Activated CD4-positive, alpha-beta memory T cell treated with anti-CD3 and anti-CD28 coated beads for 36 hours (primary cell): ENCODE results near the gene ATP11A. TPM values are rescaled to one million over a fixed set of nuclear protein-coding genes. Genes with fewer than 3 reads are reported as not detected.

Experiments
- CTCF ChIA-PET: fragments of 350-600 bp; sonication (Branson Sonifier 250); formaldehyde crosslinking; loops from one replicate; lab custom pipeline; 2021; ENCODE audit warnings: antibody characterized with exemption, inconsistent platforms; lab: Charles Lee
- POLR2A ChIA-PET: fragments of 350-600 bp; sonication (Branson Sonifier 250); formaldehyde crosslinking; loops from one replicate; lab custom pipeline; 2021; ENCODE audit warnings: antibody characterized with exemption; lab: Charles Lee
- DNase-seq: peaks from one replicate; pipeline ENCODE4 v3.0.0-alpha.2; 2020
- H3K27ac Mint-ChIP-seq: one replicate; pipeline ENCODE4 v1.8.0; 2021; ENCODE audit warnings: mixed read lengths
- H3K27me3 Mint-ChIP-seq: one replicate; pipeline ENCODE4 v1.8.0; 2021; ENCODE audit warnings: mixed read lengths
- H3K36me3 Mint-ChIP-seq: one replicate; pipeline ENCODE4 v1.8.0; 2021; ENCODE audit warnings: mixed read lengths
- H3K4me1 Mint-ChIP-seq: one replicate; pipeline ENCODE4 v1.8.0; 2021; ENCODE audit warnings: low read depth, mixed read lengths
- H3K4me3 Mint-ChIP-seq: one replicate; pipeline ENCODE4 v1.8.0; 2021; ENCODE audit warnings: mild to moderate bottlenecking, mixed read lengths
- H3K9me3 Mint-ChIP-seq: one replicate; pipeline ENCODE4 v1.8.0; 2021; ENCODE audit warnings: mixed read lengths
- intact Hi-C: fragments of 100-400 bp; cut with micrococcal nuclease; formaldehyde crosslinking; loops from one replicate; pipeline ENCODE4 v1.15.1; 2023
- total RNA-seq, 2 experiments: library from RNA; stranded (reverse); gene quantifications; one replicate each; pipeline ENCODE4 v1.2.3, GENCODE V29; 2021

ATP11A gene
- total RNA-seq, 2 experiments from 2014 or later, result 36.6 to 38.7 TPM

- Mint-ChIP-seq H3K4me1 (no peaks in the 10 kb centered on the region), H3K27ac (no peak overlapping the region), H3K4me3 (no peak overlapping the region), H3K36me3 (peaks cover 30% of the 10 kb centered on the region), H3K27me3 (no peaks in the 10 kb centered on the region), H3K9me3 (no peaks in the 10 kb centered on the region)
- no peak for DNase-seq
- CTCF ChIA-PET, result no interaction called here
- POLR2A ChIA-PET, result no interaction called here
- intact Hi-C loops, result no loop called here
Measured at GRCh38 chr13:112831801-112832200, 142.0 kb downstream of the ATP11A start.

- CTCF ChIA-PET, result no interaction called here
- intact Hi-C loops, result no loop called here
- peaks cover 37% of the 10 kb centered on the region for H3K36me3 Mint-ChIP-seq
- POLR2A ChIA-PET, result no interaction called here
- no peak overlapping the region for H3K27ac Mint-ChIP-seq
- no peaks in the 10 kb centered on the region for H3K9me3 Mint-ChIP-seq
- DNase-seq, result no peak
- H3K4me1 Mint-ChIP-seq, result no peaks in the 10 kb centered on the region
- H3K4me3 Mint-ChIP-seq, result no peak overlapping the region
- no peaks in the 10 kb centered on the region for H3K27me3 Mint-ChIP-seq
Measured at GRCh38 chr13:112832811-112833210, 143.0 kb downstream of the ATP11A start.

- DNase-seq, result no peak
- ChIA-PET CTCF (no interaction called here), POLR2A (no interaction called here)
- Mint-ChIP-seq H3K9me3 (no peaks in the 10 kb centered on the region), H3K36me3 (peaks cover 36% of the 10 kb centered on the region), H3K27me3 (no peaks in the 10 kb centered on the region), H3K4me3 (no peak overlapping the region), H3K4me1 (no peaks in the 10 kb centered on the region), H3K27ac (no peak overlapping the region)
- intact Hi-C loops, result no loop called here
Measured at GRCh38 chr13:112833551-112834257, 143.9 kb downstream of the ATP11A start.

GRCh38 chr13:112835344-112835743 is 145.5 kb downstream of the ATP11A start:
- Mint-ChIP-seq H3K4me1 (no peaks in the 10 kb centered on the region), H3K9me3 (no peaks in the 10 kb centered on the region), H3K27me3 (no peaks in the 10 kb centered on the region), H3K36me3 (peaks cover 40% of the 10 kb centered on the region), H3K4me3 (no peak overlapping the region), H3K27ac (no peak overlapping the region)
- POLR2A ChIA-PET, result no interaction called here
- no peak for DNase-seq
- CTCF ChIA-PET, result no interaction called here
- intact Hi-C loops, result no loop called here

- no peaks in the 10 kb centered on the region for H3K9me3 Mint-ChIP-seq
- CTCF ChIA-PET, result no interaction called here
- DNase-seq, result no peak
- H3K27ac Mint-ChIP-seq, result no peak overlapping the region
- POLR2A ChIA-PET, result no interaction called here
- H3K27me3 Mint-ChIP-seq, result no peaks in the 10 kb centered on the region
- H3K36me3 Mint-ChIP-seq, result peaks cover 42% of the 10 kb centered on the region
- no peaks in the 10 kb centered on the region for H3K4me1 Mint-ChIP-seq
- intact Hi-C loops, result no loop called here
- no peak overlapping the region for H3K4me3 Mint-ChIP-seq
Measured at GRCh38 chr13:112835796-112836195, 146.0 kb downstream of the ATP11A start.

- intact Hi-C loops, result no loop called here
- ChIA-PET CTCF (no interaction called here), POLR2A (interaction anchor here (0.6 kb wide), 1 partner anchor 78 kb away, joined by 3 read pairs; no protein-coding TSS in a partner anchor)
- DNase-seq, result no peak
- no peaks in the 10 kb centered on the region for H3K4me1 Mint-ChIP-seq
- no peaks in the 10 kb centered on the region for H3K27me3 Mint-ChIP-seq
- no peak overlapping the region for H3K4me3 Mint-ChIP-seq
- H3K27ac Mint-ChIP-seq, result no peak overlapping the region
- peaks cover 38% of the 10 kb centered on the region for H3K36me3 Mint-ChIP-seq
- no peaks in the 10 kb centered on the region for H3K9me3 Mint-ChIP-seq
Measured at GRCh38 chr13:112836940-112837339, 147.1 kb downstream of the ATP11A start.

- POLR2A ChIA-PET, result interaction anchor here (0.6 kb wide), 1 partner anchor 79 kb away, joined by 3 read pairs; no protein-coding TSS in a partner anchor
Measured at GRCh38 chr13:112837371-112838037, 147.7 kb downstream of the ATP11A start.

GRCh38 chr13:112838038-112838841 is 148.4 kb downstream of the ATP11A start:
- Mint-ChIP-seq H3K4me1 (no peaks in the 10 kb centered on the region), H3K36me3 (peaks cover 33% of the 10 kb centered on the region), H3K9me3 (no peaks in the 10 kb centered on the region), H3K4me3 (no peak overlapping the region), H3K27me3 (no peaks in the 10 kb centered on the region), H3K27ac (no peak overlapping the region)
- CTCF ChIA-PET, result no interaction called here
- POLR2A ChIA-PET, result no interaction called here
- DNase-seq, result no peak
- intact Hi-C loops, result no loop called here

More at GRCh38 chr13:112837371-112838037, 147.7 kb downstream of the ATP11A start:
- CTCF ChIA-PET, result no interaction called here
- H3K9me3 Mint-ChIP-seq, result no peaks in the 10 kb centered on the region
- DNase-seq, result no peak
- intact Hi-C loops, result no loop called here
- no peaks in the 10 kb centered on the region for H3K4me1 Mint-ChIP-seq
- peaks cover 36% of the 10 kb centered on the region for H3K36me3 Mint-ChIP-seq
- no peak overlapping the region for H3K4me3 Mint-ChIP-seq
- no peaks in the 10 kb centered on the region for H3K27me3 Mint-ChIP-seq
- H3K27ac Mint-ChIP-seq, result no peak overlapping the region

- no peaks in the 10 kb centered on the region for H3K9me3 Mint-ChIP-seq
- intact Hi-C loops, result no loop called here
Measured at GRCh38 chr13:112838842-112839117, 148.9 kb downstream of the ATP11A start.

GRCh38 chr13:112839356-112840105 is 149.7 kb downstream of the ATP11A start:
- peaks cover 37% of the 10 kb centered on the region for H3K36me3 Mint-ChIP-seq

More at GRCh38 chr13:112838842-112839117, 148.9 kb downstream of the ATP11A start:
- no peak overlapping the region for H3K27ac Mint-ChIP-seq
- H3K4me3 Mint-ChIP-seq, result no peak overlapping the region
- peaks cover 37% of the 10 kb centered on the region for H3K36me3 Mint-ChIP-seq
- H3K27me3 Mint-ChIP-seq, result no peaks in the 10 kb centered on the region
- H3K4me1 Mint-ChIP-seq, result no peaks in the 10 kb centered on the region
- ChIA-PET POLR2A (no interaction called here), CTCF (no interaction called here)
- no peak for DNase-seq

GRCh38 chr13:112840472-112841302 is 150.8 kb downstream of the ATP11A start:
- no peak overlapping the region for H3K27ac Mint-ChIP-seq
- intact Hi-C loops, result no loop called here
- POLR2A ChIA-PET, result no interaction called here

More at GRCh38 chr13:112839356-112840105, 149.7 kb downstream of the ATP11A start:
- ChIA-PET POLR2A (no interaction called here), CTCF (no interaction called here)
- intact Hi-C loops, result no loop called here
- no peaks in the 10 kb centered on the region for H3K27me3 Mint-ChIP-seq
- no peak overlapping the region for H3K27ac Mint-ChIP-seq
- no peaks in the 10 kb centered on the region for H3K4me1 Mint-ChIP-seq
- DNase-seq, result no peak
- H3K9me3 Mint-ChIP-seq, result no peaks in the 10 kb centered on the region
- H3K4me3 Mint-ChIP-seq, result no peak overlapping the region

More at GRCh38 chr13:112840472-112841302, 150.8 kb downstream of the ATP11A start:
- CTCF ChIA-PET, result no interaction called here
- no peak for DNase-seq
- peaks cover 35% of the 10 kb centered on the region for H3K36me3 Mint-ChIP-seq
- H3K4me1 Mint-ChIP-seq, result no peaks in the 10 kb centered on the region
- no peak overlapping the region for H3K4me3 Mint-ChIP-seq
- H3K27me3 Mint-ChIP-seq, result no peaks in the 10 kb centered on the region
- H3K9me3 Mint-ChIP-seq, result no peaks in the 10 kb centered on the region
